Body of pancreas (tissue), 4 donors: ENCODE data around the gene SKP1. TPM values are rescaled to one million over a fixed set of nuclear protein-coding genes. Genes with fewer than 3 reads are reported as not detected.
"Not testable (repeated sequence)": the region's sequence is repeated elsewhere in the genome, so short reads cannot be mapped to it uniquely, and the experiment has no call there.

Experiments
- ATAC-seq: fragments of 150-250 bp; one replicate; pipeline ENCODE4 v1.9.1; 2016
- DNase-seq, 4 donors: peaks; one replicate each; pipeline ENCODE4 v3.0.0-alpha.2; 2019
- H3K27ac ChIP-seq, 4 donors: fragments of 200-600 bp; sonication (generic); 1 replicate in 3 of 4; 2 replicates in 1 of 4; pipeline versions ENCODE4 v1.5.1 to v1.6.1; 2016 to 2019; ENCODE audit warnings: mild to moderate bottlenecking in 1 of 4, mixed read lengths in 1 of 4, moderate library complexity in 1 of 4
- H3K27me3 ChIP-seq, 2 donors: fragments of 200-600 bp; sonication (generic); one replicate each; pipeline ENCODE4 v1.6.0; 2016; ENCODE audit warnings: mild to moderate bottlenecking in 1 of 2
- H3K36me3 ChIP-seq, 2 donors: fragments of 200-600 bp; sonication (generic); replicated peaks in 1 of 2; 2 replicates each; pipeline ENCODE4 v1.5.1; 2016; ENCODE audit warnings: low read depth in 2 of 2; ENCODE audit not compliant: insufficient read depth in 1 of 2
- H3K4me1 ChIP-seq: fragments of 200-600 bp; sonication (generic); one replicate; pipeline ENCODE4 v1.6.0; 2016
- H3K4me3 ChIP-seq, 2 donors: fragments of 200-600 bp; sonication (generic); 1 replicate in 1 of 2; 2 replicates in 1 of 2; pipeline ENCODE4 v1.5.1; 2016 to 2019
- H3K9me3 ChIP-seq, 3 donors: fragments of 200-600 bp; sonication (generic); 1 replicate in 2 of 3; 2 replicates in 1 of 3; pipeline ENCODE4 v1.5.1; 2016
- POLR2A ChIP-seq, 3 donors: fragments of 450-650 bp; IDR thresholded peaks; one replicate each; pipeline ENCODE4 v1.6.1; 2016; ENCODE audit warnings: antibody characterized with exemption in 3 of 3, mild to moderate bottlenecking in 2 of 3
- WGBS, 2 donors: methylation state at CpG; one replicate each; pipeline ENCODE4 v1.1.5; 2017; 5-methylcytosine and 5-hydroxymethylcytosine counted together
- intact Hi-C: fragments of 100-400 bp; cut with DNase I; formaldehyde crosslinking; loops from one replicate; pipeline ENCODE4 v1.15.1; 2023
- total RNA-seq, 2 donors: library from RNA; depleted of rRNA; stranded (reverse); fragments of >200 nt; gene quantifications; one replicate each; pipeline ENCODE4 v1.1.0, GENCODE V29; 2016
- TF ChIP-seq, protein P1 (sequence below), 7 experiments: fragments of 450-650 bp in 4 of 7; fragments of 200-600 bp in 3 of 7; sonication (generic) in 3 of 7; IDR thresholded peaks; one replicate each; pipeline ENCODE4 v1.5.1; 2016 to 2019; ENCODE audit warnings: antibody characterized with exemption in 7 of 7

Gene SKP1
- 10 to 100 TPM; 31.6 to 46.8 TPM for total RNA-seq

DNA sequence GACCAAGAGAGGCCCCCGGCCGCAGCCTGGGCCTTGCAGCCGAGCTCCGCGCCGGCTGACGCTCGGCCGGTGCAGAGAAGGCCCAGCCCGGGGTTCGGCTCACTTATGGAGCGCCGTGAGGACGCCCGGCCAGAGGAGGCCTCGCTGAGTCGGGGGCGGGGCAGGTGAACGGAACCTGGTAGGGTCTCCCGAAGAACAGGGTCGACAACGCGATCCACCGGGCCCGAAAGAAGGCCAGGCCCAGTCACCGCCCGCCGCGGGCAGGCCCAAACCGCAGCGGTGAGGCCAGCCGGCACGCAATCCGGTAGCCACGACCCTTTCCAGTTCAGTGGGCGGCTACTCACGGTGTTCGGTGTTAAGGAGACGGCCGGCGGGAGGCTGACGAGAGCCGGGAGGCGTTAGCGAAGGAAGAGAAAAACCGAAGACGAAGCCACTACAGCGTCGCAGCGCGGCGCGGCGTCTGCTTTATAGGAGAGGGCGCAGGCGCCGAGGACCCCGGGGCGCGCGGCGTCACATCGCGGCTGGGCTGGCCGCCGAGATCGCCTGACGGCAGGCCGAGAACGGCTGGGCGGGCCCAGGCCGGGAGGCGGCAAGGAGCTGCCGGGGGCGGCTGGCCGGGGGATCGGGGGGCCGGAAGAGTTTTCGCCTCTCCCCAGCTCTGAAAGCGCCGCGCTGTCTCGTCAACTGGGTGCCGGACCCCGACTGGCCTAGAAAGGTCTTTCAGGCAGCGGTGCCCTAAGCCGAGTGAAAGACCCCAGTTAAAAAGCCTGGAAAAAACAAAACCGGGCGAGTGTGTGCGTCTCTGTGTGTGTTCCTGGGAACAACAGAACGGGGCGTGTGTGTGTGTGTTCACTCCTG is at the start of gene SKP1:
SKP1 (minus strand) TSS at position 440 of the 858 bp plus-strand sequence. CDS start 2,928 bp downstream, outside the sequence.
- WGBS, 2 donors, result 0 to 1% methylated on average over 17 to 92 of the region's 92 CpGs
- Histone ChIP-seq H3K4me3 (peak within 1 kb of the TSS; percentile 86 to 93), H3K9me3 (no peaks in the 10 kb centered on the region), H3K27ac (peak within 1 kb of the TSS; percentile 98 to 100 (median 100)), H3K36me3 (peaks cover 0 to 10% of the 10 kb centered on the region in 2 donors), H3K4me1 (peaks cover 36% of the 10 kb centered on the region), H3K27me3 (no peaks in the 10 kb centered on the region)
- intact Hi-C loops, result no loop called here
- TF ChIP-seq POLR2A (IDR thresholded peaks at IDR 0.05), result peak; percentile 99
- TF ChIP-seq, protein P1, sequence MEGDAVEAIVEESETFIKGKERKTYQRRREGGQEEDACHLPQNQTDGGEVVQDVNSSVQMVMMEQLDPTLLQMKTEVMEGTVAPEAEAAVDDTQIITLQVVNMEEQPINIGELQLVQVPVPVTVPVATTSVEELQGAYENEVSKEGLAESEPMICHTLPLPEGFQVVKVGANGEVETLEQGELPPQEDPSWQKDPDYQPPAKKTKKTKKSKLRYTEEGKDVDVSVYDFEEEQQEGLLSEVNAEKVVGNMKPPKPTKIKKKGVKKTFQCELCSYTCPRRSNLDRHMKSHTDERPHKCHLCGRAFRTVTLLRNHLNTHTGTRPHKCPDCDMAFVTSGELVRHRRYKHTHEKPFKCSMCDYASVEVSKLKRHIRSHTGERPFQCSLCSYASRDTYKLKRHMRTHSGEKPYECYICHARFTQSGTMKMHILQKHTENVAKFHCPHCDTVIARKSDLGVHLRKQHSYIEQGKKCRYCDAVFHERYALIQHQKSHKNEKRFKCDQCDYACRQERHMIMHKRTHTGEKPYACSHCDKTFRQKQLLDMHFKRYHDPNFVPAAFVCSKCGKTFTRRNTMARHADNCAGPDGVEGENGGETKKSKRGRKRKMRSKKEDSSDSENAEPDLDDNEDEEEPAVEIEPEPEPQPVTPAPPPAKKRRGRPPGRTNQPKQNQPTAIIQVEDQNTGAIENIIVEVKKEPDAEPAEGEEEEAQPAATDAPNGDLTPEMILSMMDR (IDR thresholded peaks at IDR 0.05), result no peak
- ATAC-seq (peak; percentile 93), DNase-seq (peak; percentile 83 to 87 (median 84))

DNA sequence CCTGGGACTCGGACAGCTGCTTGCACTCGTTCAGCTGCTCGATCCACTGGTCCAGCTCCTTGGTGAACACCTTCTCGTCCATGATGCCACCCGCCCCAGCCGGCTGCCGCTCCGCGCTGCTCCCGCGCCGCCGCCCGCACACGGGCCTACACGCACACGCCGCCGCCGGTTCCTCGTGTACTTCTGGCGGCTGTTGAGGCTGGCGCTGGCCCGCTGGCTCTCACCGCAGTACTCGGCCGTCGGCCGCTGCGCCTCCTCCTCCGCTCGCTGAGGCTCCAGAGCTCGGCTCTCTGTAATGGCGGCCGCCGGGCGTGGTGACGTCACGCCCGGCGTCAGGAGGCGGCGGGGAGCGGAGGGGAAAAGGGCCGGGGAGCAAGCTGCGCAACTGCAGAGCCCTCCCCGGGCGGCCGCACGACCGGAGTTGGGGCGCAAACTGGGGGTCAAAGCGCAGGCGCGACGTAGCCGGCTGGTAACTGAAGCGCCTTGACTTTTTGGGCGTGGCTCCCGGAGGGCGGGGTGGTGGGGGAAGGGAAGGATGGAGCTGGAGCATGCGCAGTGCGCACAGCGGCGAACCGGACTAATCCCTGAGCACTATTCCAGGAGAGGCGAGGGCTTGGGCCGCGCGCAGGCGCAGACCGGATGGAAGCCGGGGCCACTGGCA is 49.2 kb upstream of the SKP1 start, which contains the start of gene PPP2CA:
PPP2CA (minus strand) TSS at position 294 of the 661 bp plus-strand sequence; CDS start at position 82, 212 bp downstream.
- intact Hi-C loops, result no loop called here
- Histone ChIP-seq H3K36me3 (no peaks in the 10 kb centered on the region), H3K4me1 (peaks cover 46% of the 10 kb centered on the region), H3K4me3 (peak within 1 kb of the TSS; percentile 96 to 100), H3K9me3 (no peaks in the 10 kb centered on the region), H3K27ac (peak within 1 kb of the TSS; percentile 98 to 100 (median 100)), H3K27me3 (no peaks in the 10 kb centered on the region)
- TF ChIP-seq, protein P1 (IDR thresholded peaks at IDR 0.05), result peak in 2 of 7 experiments; percentile 2 to 18
- TF ChIP-seq POLR2A (IDR thresholded peaks at IDR 0.05), result no peak
- DNase-seq, result peak; percentile 98 to 99 (median 98)
- ATAC-seq, result peak; percentile 95
- 0 to 1% methylated on average over 14 to 72 of the region's 73 CpGs for WGBS, 2 donors

DNA sequence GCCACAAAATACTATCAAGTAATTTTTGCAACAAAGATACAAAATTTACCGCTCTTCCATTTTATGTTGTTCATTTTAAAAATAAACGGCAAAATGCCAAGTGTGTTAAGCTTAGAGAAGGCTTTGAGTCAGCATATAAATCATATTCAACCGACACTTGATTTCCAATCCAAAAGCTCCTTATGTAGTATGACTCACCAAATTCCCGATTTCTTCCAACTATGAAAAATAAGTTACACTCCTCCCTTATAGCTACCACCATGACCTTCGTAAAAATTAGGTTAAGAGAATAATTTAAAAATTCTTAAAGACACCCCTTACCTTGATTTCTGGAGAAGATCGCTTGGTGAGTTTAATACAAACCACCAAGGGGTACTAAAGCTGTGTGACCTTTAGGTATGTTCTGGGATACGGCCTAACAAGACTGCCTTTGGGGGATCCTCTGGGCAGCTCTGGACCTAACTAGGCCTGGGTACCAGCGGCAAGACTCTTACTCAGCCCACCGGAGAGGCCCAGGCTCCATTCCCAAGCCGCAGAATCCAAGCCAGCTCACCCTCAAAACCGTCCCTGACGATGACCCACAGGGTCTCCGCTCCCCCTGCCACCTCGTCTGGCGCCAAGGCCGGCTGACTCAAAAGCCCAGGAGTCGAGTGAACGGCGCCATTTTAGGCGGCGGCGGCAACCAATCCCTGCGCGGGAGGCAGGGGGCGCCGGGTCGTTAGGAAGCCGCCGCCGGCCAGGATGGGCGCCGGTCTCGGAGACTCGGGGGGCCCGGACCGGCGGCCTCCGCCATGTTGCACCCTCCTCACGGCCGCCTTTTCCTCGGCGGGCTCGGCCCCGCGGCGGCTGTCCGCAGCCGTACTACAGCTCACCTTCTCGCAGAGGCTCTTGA is 48.4 kb upstream of the SKP1 start:
- intact Hi-C loops, result no loop called here
- Histone ChIP-seq H3K36me3 (no peaks in the 10 kb centered on the region), H3K27me3 (no peaks in the 10 kb centered on the region), H3K4me1 (peaks cover 54% of the 10 kb centered on the region), H3K9me3 (no peaks in the 10 kb centered on the region), H3K27ac (peak overlapping the region; percentile 98 to 100 (median 100)), H3K4me3 (peak overlapping the region; percentile 96 to 100)
- peak; percentile 48 to 73 (median 59) for DNase-seq
- peak; percentile 22 for ATAC-seq
- TF ChIP-seq, protein P1 (IDR thresholded peaks at IDR 0.05), result peak in 3 of 7 experiments; percentile 14 to 28 (median 17)
- TF ChIP-seq POLR2A (IDR thresholded peaks at IDR 0.05), result no peak
- 0% methylated on average over 11 to 49 of the region's 49 CpGs for WGBS, 2 donors

DNA sequence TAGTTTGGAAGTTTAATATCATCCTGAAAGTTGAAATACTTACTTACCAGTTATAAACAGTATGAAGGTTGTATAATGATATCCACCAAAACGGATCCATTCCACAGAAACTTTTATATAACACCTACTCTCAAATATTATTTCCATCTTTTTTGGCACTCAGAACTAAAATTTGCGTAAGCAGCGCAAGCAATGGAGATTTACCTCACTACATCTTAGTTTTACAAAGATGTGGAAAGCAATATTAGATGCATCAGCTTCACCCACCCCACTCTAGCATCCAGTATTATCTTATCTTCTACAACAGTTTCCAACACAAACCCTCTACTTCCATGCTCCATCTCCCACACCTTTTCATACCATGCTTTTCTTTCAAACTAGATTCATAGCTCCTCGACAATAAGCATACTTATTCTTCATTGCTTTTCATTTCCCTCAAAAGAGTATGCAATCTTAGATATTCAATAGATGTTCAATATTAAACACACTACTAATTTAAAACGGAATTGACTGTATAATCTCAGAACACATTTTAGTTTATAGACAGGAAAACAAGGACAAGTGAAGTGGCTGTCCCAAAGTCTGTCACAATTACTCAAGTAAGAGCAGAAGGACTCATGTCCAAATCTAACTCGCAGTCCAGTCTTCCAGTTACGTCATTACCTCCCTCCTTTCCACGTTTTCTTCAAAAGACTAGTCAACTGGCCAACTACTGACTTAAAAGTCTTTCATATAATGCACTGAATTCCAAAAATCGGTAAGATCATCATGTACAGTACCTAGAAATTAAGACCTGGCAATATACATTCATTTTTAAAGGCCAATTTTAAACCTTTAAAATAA is 46.9 kb upstream of the SKP1 start:
- H3K4me1 ChIP-seq, result peaks cover 69% of the 10 kb centered on the region
- no peak for ATAC-seq
- WGBS, 2 donors, result 24 to 26% methylated on average over 9 of the region's 9 CpGs
- H3K27ac ChIP-seq, result peak overlapping the region in 3 of 4 donors; percentile 33 to 100 (median 100)
- no peaks in the 10 kb centered on the region for H3K36me3 ChIP-seq
- intact Hi-C loops, result no loop called here
- no peak for DNase-seq
- H3K9me3 ChIP-seq, result no peaks in the 10 kb centered on the region
- no peak for TF ChIP-seq POLR2A (IDR thresholded peaks at IDR 0.05)
- TF ChIP-seq, protein P1 (IDR thresholded peaks at IDR 0.05), result no peak
- no peaks in the 10 kb centered on the region for H3K27me3 ChIP-seq
- no peak overlapping the region for H3K4me3 ChIP-seq

DNA sequence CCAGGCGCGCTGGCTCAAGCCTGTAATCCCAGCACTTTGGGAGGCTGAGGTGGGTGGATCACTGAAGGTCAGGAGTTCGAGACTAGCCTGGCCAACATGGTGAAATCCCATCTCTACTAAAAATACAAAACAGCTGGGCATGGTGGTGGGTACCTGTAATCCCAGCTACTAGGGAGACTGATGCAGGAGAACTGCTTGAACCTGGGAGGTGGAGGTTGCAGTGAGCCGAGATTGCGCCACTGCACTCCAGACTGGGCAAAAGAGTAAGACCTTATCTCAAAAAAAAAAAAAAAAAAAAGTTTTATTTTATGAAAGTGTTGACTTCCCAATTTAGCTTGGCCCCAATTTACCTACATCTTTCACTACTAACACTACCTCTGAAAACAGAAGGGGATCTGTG is 44.9 kb upstream of the SKP1 start:
- H3K36me3 ChIP-seq, H3K4me3 ChIP-seq, intact Hi-C loops, H3K27me3 ChIP-seq, H3K9me3 ChIP-seq, ATAC-seq, DNase-seq: not testable (repeated sequence)
- 65 to 71% methylated on average over 5 of the region's 5 CpGs for WGBS, 2 donors
- peaks cover 77% of the 10 kb centered on the region for H3K4me1 ChIP-seq
- peak overlapping the region in 1 of 4 donors; percentile 16 for H3K27ac ChIP-seq
